ENCODE results near the gene ODF2.
A peak's percentile ranks its signal among the peaks of the same experiment; 100 is the strongest.
"Not testable (repeated sequence)": the region's sequence is repeated elsewhere in the genome, so short reads cannot be mapped to it uniquely, and the experiment has no call there.

Gene ODF2

DNA sequence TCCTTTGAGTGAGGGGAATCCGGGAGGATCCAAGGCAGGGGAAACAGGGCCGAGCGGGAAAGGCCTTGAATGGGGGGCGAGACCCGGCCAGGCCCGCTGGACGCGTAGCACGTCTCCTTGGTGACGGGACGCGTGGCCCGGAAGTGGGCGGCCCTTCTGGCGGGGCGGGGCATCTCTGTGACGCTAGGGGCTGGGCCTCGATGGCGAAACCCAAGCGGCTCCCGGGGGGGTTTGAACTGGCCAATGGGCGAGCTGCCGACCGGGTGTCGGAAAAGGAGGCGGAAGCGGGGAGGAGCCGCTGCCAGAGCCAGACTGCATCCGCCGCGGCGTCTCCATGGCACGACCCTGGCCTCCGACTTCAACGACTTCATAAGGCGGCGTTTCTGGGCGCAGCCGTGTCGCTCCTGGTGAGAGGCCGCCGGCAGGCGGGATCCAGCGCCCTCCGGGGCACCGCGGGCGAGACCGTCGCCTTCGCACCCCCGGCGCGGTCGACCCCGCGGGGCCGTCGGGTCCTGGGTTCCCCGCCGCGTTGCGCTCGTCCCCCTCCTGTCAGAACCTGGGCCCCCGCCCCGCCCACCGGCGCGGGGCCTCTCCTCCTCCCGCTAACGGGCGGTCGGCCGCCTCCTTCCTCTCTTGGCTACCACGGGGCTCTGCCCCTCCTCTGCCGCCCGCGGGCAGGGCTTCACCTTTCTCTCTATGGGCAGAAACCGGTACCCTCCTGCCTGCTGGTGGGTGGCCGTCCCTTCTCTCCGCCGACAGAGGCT lies at the start of gene ODF2:
Gene ODF2 (plus strand): TSS at position 158 of the 764 bp plus-strand sequence. CDS start 86 bp downstream, at position 244.
- Mint-ChIP-seq H3K9me3 (no peaks in the 10 kb centered on the region), H3K36me3 (ENCODE audit: low read depth) (peaks cover 26% of the 10 kb centered on the region), H3K27ac (peak within 1 kb of the TSS; percentile 86)

GRCh38 chr9:128406848-128407391 lies 48.9 kb upstream of the ODF2 start:
- H3K36me3 Mint-ChIP-seq (ENCODE audit: low read depth): no peaks in the 10 kb centered on the region
- peaks cover 44% of the 10 kb centered on the region for H3K27me3 Mint-ChIP-seq
- H3K4me3 Mint-ChIP-seq: no peak overlapping the region
- H3K4me1 Mint-ChIP-seq (ENCODE audit: low read depth): peaks cover 4% of the 10 kb centered on the region
- no peaks in the 10 kb centered on the region for H3K9me3 Mint-ChIP-seq
- intact Hi-C loops (cut with micrococcal nuclease): no loop called here
- no peak overlapping the region for H3K27ac Mint-ChIP-seq

More for the DNA sequence above, at the start of gene ODF2:
- peak within 1 kb of the TSS; percentile 94 for H3K4me3 Mint-ChIP-seq
- intact Hi-C loops (cut with micrococcal nuclease): no loop called here
- peaks cover 12% of the 10 kb centered on the region for H3K27me3 Mint-ChIP-seq
- peaks cover 20% of the 10 kb centered on the region for H3K4me1 Mint-ChIP-seq (ENCODE audit: low read depth)

DNA sequence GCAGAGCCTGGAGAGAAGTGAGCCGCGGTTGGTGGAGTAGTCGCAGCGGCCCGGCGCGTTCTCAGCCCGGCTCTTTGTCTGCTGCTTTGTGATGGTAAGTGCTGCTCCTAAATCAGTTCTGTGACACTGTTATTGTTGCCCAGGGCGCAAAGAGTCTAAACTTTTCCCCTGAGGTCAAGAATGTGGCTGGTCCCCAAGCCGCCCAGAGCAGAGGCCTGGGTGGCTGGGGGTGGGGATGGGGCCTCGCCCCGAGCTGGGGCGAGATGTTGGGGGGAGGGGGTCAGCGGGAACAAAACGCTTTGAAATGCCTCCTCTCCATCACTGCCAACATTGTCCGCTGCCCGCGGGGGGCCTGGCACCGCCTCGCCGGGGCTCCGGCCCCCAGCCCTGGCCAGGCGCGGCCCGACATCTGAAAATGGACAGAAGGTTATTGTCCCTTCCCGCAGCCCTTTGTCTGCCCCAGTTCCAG lies 46.8 kb upstream of the ODF2 start:
- Mint-ChIP-seq H3K9me3 (no peaks in the 10 kb centered on the region), H3K27ac (no peak overlapping the region), H3K4me3 (no peak overlapping the region), H3K27me3 (peaks cover 50% of the 10 kb centered on the region), H3K36me3 (ENCODE audit: low read depth) (no peaks in the 10 kb centered on the region), H3K4me1 (ENCODE audit: low read depth) (peaks cover 4% of the 10 kb centered on the region)
- intact Hi-C loops (cut with micrococcal nuclease): no loop called here

DNA sequence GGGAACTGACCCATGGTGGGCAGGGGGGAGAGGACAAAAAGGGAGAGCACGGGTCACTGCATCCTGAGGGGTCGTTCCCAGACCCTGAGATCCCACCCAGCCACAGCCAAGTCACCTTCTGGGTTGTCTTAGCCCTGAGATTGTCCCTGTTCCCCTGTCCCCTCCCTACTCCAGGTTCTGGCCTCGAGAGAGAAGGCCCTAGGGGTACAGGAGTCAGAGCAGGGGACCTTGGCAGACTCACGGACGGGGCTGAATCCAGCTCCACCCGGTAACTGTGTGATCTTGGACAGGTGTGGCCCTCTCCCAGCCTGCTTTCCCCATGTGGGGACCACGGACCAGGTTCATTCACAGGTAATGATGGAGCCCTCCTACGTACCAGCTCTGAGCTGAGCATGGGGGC lies 46.4 kb upstream of the ODF2 start:
- intact Hi-C loops (cut with micrococcal nuclease): no loop called here
- H3K9me3 Mint-ChIP-seq: no peaks in the 10 kb centered on the region

DNA sequence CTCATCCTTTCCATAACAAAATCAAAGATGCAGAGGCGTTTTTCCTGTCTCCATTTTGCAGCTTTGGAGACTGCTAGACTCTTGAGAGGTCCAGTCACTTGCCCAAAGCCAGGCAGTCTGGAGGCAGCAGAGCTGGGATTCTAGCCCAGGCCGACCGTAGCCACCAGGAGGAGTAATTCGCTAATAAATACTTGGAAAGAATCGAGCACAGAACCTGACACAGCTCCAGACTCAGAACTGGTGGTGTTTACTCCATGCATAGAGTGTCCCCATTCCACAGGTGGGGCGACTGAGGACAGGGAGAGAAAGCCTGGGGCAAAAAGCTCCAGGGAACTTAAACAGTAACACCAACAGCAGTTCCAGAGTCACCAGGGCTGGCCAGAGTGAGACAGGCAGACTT lies 45.8 kb upstream of the ODF2 start:
- no peaks in the 10 kb centered on the region for H3K9me3 Mint-ChIP-seq
- peaks cover 55% of the 10 kb centered on the region for H3K27me3 Mint-ChIP-seq
- intact Hi-C loops (cut with micrococcal nuclease): loop anchor here (5.0 kb wide), 1 partner anchor 113 kb away; no protein-coding TSS in a partner anchor
- H3K36me3 Mint-ChIP-seq (ENCODE audit: low read depth): no peaks in the 10 kb centered on the region
- no peak overlapping the region for H3K27ac Mint-ChIP-seq
- no peak overlapping the region for H3K4me3 Mint-ChIP-seq
- peaks cover 4% of the 10 kb centered on the region for H3K4me1 Mint-ChIP-seq (ENCODE audit: low read depth)

More for the DNA sequence above, 46.4 kb upstream of the ODF2 start:
- Mint-ChIP-seq H3K4me1 (ENCODE audit: low read depth) (peaks cover 4% of the 10 kb centered on the region), H3K27me3 (peaks cover 52% of the 10 kb centered on the region), H3K36me3 (ENCODE audit: low read depth) (no peaks in the 10 kb centered on the region), H3K4me3 (no peak overlapping the region), H3K27ac (no peak overlapping the region)

DNA sequence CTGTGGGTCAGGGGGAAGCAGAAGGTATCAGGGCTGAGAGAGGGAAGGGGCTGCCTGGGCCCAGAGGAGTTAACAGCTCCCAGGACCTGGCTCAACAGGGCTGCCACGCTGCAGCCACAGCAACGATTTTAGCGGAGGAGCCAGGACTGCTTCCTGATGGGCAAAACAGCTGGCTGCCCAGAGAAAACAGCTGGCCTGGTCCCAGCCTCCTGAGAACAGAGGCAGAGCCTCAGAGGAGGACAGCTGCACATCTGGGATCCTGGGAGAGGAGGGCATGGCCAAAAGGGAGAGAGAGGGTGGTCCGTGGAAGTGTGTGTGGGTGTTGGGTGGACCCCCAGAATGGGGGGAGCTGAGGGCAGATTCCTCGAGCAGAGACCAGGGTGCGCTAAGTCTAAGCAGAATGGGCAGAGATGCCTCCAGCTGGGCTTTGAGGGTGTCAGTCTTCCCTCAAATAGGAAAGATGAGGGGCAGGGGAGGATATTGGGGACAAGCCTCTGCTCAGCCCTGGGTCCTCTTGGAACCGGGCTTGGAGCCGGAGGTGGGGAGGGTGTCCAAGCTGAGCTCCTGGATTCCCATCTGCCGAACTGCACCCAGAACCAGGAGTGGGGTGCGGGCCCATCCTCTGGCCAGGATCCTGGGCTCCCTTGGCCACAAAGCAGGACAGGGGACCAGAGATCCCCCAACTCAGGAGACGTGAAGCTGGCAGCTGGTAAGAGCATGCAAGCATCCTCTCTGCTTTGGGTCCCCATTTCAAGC lies 44.3 kb upstream of the ODF2 start:
- H3K9me3 Mint-ChIP-seq: no peaks in the 10 kb centered on the region
- no peak overlapping the region for H3K4me3 Mint-ChIP-seq
- H3K4me1 Mint-ChIP-seq (ENCODE audit: low read depth): peaks cover 8% of the 10 kb centered on the region
- no peak overlapping the region for H3K27ac Mint-ChIP-seq
- intact Hi-C loops (cut with micrococcal nuclease): loop anchor here (1.0 to 5.0 kb wide), 2 partner anchors 49 to 114 kb away; no protein-coding TSS in a partner anchor
- H3K36me3 Mint-ChIP-seq (ENCODE audit: low read depth): no peaks in the 10 kb centered on the region
- peaks cover 66% of the 10 kb centered on the region for H3K27me3 Mint-ChIP-seq

DNA sequence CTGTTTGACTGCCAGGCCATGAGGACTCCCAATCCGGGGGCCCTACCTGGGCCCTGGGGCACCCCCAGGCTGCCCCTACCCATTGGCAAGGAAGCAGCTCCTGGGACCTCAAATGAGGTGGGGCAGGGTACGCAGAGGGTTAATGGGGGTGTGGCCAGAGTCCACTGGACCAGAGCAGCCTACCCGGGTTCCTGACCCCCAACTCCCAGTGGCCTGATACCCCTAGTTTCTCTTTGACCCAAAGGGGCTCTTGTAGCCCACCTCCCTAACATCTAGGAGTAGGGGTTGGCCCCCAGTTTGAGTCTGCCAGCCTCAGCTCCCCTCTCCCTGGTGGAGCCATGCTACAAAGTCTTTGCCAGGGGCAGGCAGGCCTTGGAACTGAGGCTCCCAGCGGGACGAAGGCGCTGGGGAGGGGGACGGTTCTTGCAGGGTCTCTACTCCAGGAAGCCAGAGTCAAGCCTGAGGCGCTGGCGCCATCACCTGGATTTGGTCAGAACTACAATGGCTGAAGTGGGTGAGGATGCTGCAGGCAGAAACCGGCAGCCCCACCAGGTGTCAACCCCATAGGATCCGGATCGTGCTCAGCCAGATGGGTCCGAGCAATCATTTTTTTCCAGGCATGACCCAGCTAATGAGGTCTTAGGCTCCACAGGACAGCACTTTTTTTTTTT lies 43.6 kb upstream of the ODF2 start:
- no peak overlapping the region for H3K27ac Mint-ChIP-seq
- no peaks in the 10 kb centered on the region for H3K36me3 Mint-ChIP-seq (ENCODE audit: low read depth)
- peaks cover 5% of the 10 kb centered on the region for H3K4me1 Mint-ChIP-seq (ENCODE audit: low read depth)
- peaks cover 66% of the 10 kb centered on the region for H3K27me3 Mint-ChIP-seq
- no peaks in the 10 kb centered on the region for H3K9me3 Mint-ChIP-seq
- intact Hi-C loops (cut with micrococcal nuclease): loop anchor here (1.0 to 5.0 kb wide), 2 partner anchors 50 to 115 kb away; no protein-coding TSS in a partner anchor
- no peak overlapping the region for H3K4me3 Mint-ChIP-seq

- not testable (repeated sequence) for H3K4me3 Mint-ChIP-seq; H3K9me3 Mint-ChIP-seq; H3K4me1 Mint-ChIP-seq (ENCODE audit: low read depth); H3K27ac Mint-ChIP-seq; H3K36me3 Mint-ChIP-seq (ENCODE audit: low read depth)
- intact Hi-C loops (cut with micrococcal nuclease): loop anchor here (5.0 kb wide), 1 partner anchor 116 kb away; no protein-coding TSS in a partner anchor
- H3K27me3 Mint-ChIP-seq: peaks cover 68% of the 10 kb centered on the region
Observed at GRCh38 chr9:128413728-128414127, 42.1 kb upstream of the ODF2 start.

DNA sequence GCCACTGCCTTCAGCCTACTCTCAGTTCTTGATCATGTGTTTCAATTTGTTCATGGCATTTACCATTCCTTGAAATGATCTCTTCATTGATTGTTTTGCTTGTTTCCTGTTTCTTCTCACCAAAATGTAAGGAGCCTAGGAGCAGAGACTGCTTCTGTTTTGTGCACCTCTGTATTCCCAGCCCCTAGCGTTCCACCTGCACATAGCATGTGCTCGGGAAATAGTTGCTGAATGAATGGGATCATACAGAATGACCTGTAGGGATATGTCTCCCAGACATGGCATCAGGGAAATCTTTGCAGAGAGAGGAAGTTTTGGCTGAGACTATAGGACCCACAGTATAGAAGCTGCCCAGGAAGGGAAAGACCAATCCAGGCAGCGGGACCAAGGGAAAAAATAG lies 41.3 kb upstream of the ODF2 start:
- Mint-ChIP-seq H3K4me3 (no peak overlapping the region), H3K36me3 (ENCODE audit: low read depth) (no peaks in the 10 kb centered on the region), H3K9me3 (no peaks in the 10 kb centered on the region), H3K27ac (no peak overlapping the region), H3K4me1 (ENCODE audit: low read depth) (peaks cover 11% of the 10 kb centered on the region), H3K27me3 (peaks cover 69% of the 10 kb centered on the region)
- intact Hi-C loops (cut with micrococcal nuclease): loop anchor here (5.0 kb wide), 1 partner anchor 117 kb away; no protein-coding TSS in a partner anchor

DNA sequence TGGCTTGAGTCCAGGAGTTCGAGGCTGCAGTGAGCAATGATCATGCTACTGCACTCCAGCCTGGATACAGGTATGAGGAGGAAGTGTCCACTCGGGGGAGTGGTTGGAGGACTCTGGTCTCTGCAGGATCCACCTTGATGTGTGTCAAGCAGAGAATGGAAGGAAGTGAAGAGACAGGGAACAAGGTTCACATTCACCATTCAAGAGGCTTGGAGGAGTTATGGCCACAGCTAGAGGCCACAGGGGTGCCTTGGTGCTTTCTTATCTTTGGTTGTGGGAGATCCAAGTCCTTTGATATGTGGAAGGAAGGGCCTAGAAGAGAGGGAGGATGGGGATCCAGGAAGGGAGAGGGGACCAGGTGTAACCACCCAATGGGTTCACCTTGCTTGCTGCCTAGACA lies 40.5 kb upstream of the ODF2 start:
- peaks cover 16% of the 10 kb centered on the region for H3K4me1 Mint-ChIP-seq (ENCODE audit: low read depth)
- peaks cover 68% of the 10 kb centered on the region for H3K27me3 Mint-ChIP-seq
- no peaks in the 10 kb centered on the region for H3K36me3 Mint-ChIP-seq (ENCODE audit: low read depth)
- no peak overlapping the region for H3K4me3 Mint-ChIP-seq
- no peak overlapping the region for H3K27ac Mint-ChIP-seq
- intact Hi-C loops (cut with micrococcal nuclease): no loop called here
- no peaks in the 10 kb centered on the region for H3K9me3 Mint-ChIP-seq

DNA sequence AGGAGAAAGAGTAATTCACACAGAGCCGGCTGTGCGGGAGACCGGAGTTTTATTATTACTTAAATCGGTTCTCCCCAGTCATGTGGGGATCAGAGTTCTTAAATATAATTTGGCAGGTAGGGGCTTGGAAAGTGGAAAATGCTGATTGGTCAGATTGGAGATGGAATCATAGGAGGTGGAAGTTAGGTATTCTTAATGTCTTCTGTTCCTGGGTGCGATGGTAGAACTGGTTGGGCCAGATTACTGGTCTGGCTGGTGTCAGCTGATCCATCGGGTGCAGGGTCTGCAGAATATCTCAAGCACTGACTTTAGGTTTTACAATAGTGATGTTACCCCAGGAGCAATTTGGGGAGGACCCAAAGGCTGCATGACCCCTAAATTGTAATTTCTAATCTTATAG lies 39.8 kb upstream of the ODF2 start:
- peaks cover 18% of the 10 kb centered on the region for H3K4me1 Mint-ChIP-seq (ENCODE audit: low read depth)
- H3K36me3 Mint-ChIP-seq (ENCODE audit: low read depth): no peaks in the 10 kb centered on the region
- peaks cover 63% of the 10 kb centered on the region for H3K27me3 Mint-ChIP-seq
- H3K9me3 Mint-ChIP-seq: no peaks in the 10 kb centered on the region
- no peak overlapping the region for H3K4me3 Mint-ChIP-seq
- H3K27ac Mint-ChIP-seq: no peak overlapping the region
- intact Hi-C loops (cut with micrococcal nuclease): no loop called here

DNA sequence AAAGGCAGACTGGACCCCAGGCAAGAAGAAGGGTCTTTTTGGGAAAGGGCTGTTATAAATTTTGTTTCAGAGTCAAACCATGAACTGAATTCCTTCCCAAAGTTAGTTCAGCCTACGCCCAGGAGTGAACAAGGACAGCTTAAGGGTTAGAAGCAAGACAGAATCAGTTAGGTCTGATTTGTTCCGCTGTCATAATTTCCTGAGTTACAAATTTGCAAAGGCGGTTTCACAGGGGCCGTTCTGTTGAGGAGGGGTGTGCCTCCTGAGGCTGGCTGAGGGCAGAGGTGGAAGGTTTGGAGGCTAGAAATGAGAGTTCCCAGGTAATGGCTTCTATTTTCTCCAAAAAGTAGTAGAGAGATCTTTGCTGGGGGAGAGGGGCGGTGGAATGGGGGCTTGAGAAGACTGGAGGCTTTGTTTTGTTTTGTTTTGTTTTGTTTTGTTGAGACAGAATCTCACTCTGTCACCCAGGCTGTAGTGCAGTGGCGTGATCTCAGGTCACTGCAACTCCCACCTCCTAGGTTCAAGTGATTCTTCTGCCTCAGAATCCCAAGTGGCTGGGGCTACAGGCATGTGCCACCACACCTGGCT lies 39.3 kb upstream of the ODF2 start:
- no peak overlapping the region for H3K27ac Mint-ChIP-seq
- no peaks in the 10 kb centered on the region for H3K9me3 Mint-ChIP-seq
- peaks cover 62% of the 10 kb centered on the region for H3K27me3 Mint-ChIP-seq
- peaks cover 23% of the 10 kb centered on the region for H3K4me1 Mint-ChIP-seq (ENCODE audit: low read depth)
- H3K36me3 Mint-ChIP-seq (ENCODE audit: low read depth): no peaks in the 10 kb centered on the region
- no peak overlapping the region for H3K4me3 Mint-ChIP-seq
- intact Hi-C loops (cut with micrococcal nuclease): no loop called here
